HepG2 (cell line): ENCODE results near the gene ADSS1. TPM values are rescaled to one million over a fixed set of nuclear protein-coding genes. Genes with fewer than 3 reads are reported as not detected.
A peak's percentile ranks its signal among the peaks of the same experiment; 100 is the strongest.

Experiments
- AGO2 ChIP-seq: fragments of 200-400 bp; formaldehyde crosslinking; optimal IDR thresholded peaks from 2 replicates; pipeline ENCODE3; 2017; ENCODE audit warnings: mild to moderate bottlenecking, low read depth, low read length, moderate library complexity
- ETS1 ChIP-seq: sonication (generic); formaldehyde crosslinking; IDR thresholded peaks from 2 replicates; pipeline ENCODE4 v1.4.0; 2020; ENCODE audit warnings: missing genetic modification reagents
- HNF1B ChIP-seq: sonication (generic); formaldehyde crosslinking; IDR thresholded peaks from 2 replicates; pipeline ENCODE4 v1.5.1; 2020; ENCODE audit warnings: mild to moderate bottlenecking, moderate library complexity, missing genetic modification reagents
- KDM3A ChIP-seq: IDR thresholded peaks from 2 replicates; pipeline ENCODE4 v1.6.1; 2018; ENCODE audit warnings: low read depth, missing compliant biosample characterization
- KMT2A ChIP-seq: sonication (generic); formaldehyde crosslinking; IDR thresholded peaks from 2 replicates; pipeline ENCODE4 v1.4.0; 2020; ENCODE audit warnings: missing genetic modification reagents
- MED13 ChIP-seq: sonication (generic); formaldehyde crosslinking; IDR thresholded peaks from 2 replicates; pipeline ENCODE4 v1.5.0; 2020; ENCODE audit warnings: missing genetic modification reagents
- NR2C2 ChIP-seq: sonication (generic); formaldehyde crosslinking; IDR thresholded peaks from 2 replicates; pipeline ENCODE4 v1.4.0; 2020; ENCODE audit warnings: missing genetic modification reagents, mild to moderate bottlenecking, moderate library complexity, borderline replicate concordance
- RAD51 ChIP-seq: fragments of 450-650 bp; IDR thresholded peaks from 2 replicates; pipeline ENCODE4 v1.6.1; 2016; ENCODE audit warnings: borderline replicate concordance
- SRY ChIP-seq: sonication (generic); formaldehyde crosslinking; IDR thresholded peaks from 2 replicates; pipeline ENCODE4 v1.8.0; 2022; ENCODE audit warnings: mild to moderate bottlenecking, missing genetic modification reagents
- SUZ12 ChIP-seq: fragments of 150-350 bp; IDR thresholded peaks from 2 replicates; pipeline ENCODE4 v1.6.1; 2014; ENCODE audit warnings: low read depth, low read length
- TEF ChIP-seq: sonication (generic); formaldehyde crosslinking; IDR thresholded peaks from 2 replicates; pipeline ENCODE4 v1.5.0; 2020; ENCODE audit warnings: missing genetic modification reagents
- ZKSCAN5 ChIP-seq: sonication (generic); formaldehyde crosslinking; IDR thresholded peaks from 2 replicates; pipeline ENCODE4 v1.5.1; 2020; ENCODE audit warnings: mild to moderate bottlenecking, missing genetic modification reagents
- ZNF138 ChIP-seq: sonication (generic); formaldehyde crosslinking; IDR thresholded peaks from 2 replicates; pipeline ENCODE4 v1.5.0; 2020; ENCODE audit warnings: mild to moderate bottlenecking, low read depth, missing genetic modification reagents
- ZNF18 ChIP-seq: sonication (generic); formaldehyde crosslinking; IDR thresholded peaks from 2 replicates; pipeline ENCODE4 v1.8.0; 2022; ENCODE audit warnings: mild to moderate bottlenecking, missing genetic modification reagents; ENCODE audit not compliant: insufficient replicate concordance
- ZNF274 ChIP-seq: sonication (generic); formaldehyde crosslinking; IDR thresholded peaks from 2 replicates; pipeline ENCODE4 v1.5.1; 2020; ENCODE audit warnings: mild to moderate bottlenecking, missing genetic modification reagents
- ZNF556 ChIP-seq: sonication (generic); formaldehyde crosslinking; IDR thresholded peaks from 2 replicates; pipeline ENCODE4 v1.4.0; 2020; ENCODE audit warnings: mild to moderate bottlenecking, missing genetic modification reagents, borderline replicate concordance
- ZNF557 ChIP-seq: sonication (generic); formaldehyde crosslinking; IDR thresholded peaks from 2 replicates; pipeline ENCODE4 v1.4.0; 2020; ENCODE audit warnings: missing genetic modification reagents
- ZNF775 ChIP-seq: sonication (generic); formaldehyde crosslinking; IDR thresholded peaks from 2 replicates; pipeline ENCODE4 v1.4.0; 2020; ENCODE audit warnings: missing genetic modification reagents, mild to moderate bottlenecking, moderate library complexity, borderline replicate concordance
- polyA plus RNA-seq, 8 experiments: library from polyadenylated mRNA; depleted of rRNA in 3 of 8; stranded (reverse) in 7 of 8; unstranded in 1 of 8; fragments of >200 nt; fragmentation: Illumina TruSeq in 4 of 8; extraction: Trizol in 4 of 8; gene quantifications; 2 replicates each; pipeline versions ENCODE4 v1.2.1 to v1.2.3, GENCODE V29; 2011 to 2016; ENCODE audit warnings: low read depth in 4 of 8, missing spikeins in 1 of 8, mixed read lengths in 1 of 8; ENCODE audit not compliant: insufficient read depth in 1 of 8
- total RNA-seq, 5 experiments: library from RNA; depleted of rRNA; stranded (reverse); fragments of >200 nt; fragmentation: Illumina TruSeq; extraction: Trizol; gene quantifications; 2 replicates each; pipeline ENCODE4 v1.2.3, GENCODE V29; 2016; ENCODE audit warnings: low read depth in 1 of 5

The ADSS1 gene
- total and polyA plus RNA-seq, 2 of the 13 experiments (the other 11 are each of a cell fraction or from before 2014, with no cell fraction given), result 1.0 to 36.7 TPM

- TF ChIP-seq ZKSCAN5 (CRISPR knock-in tag) (no peak; the same call in 1 of the 2 replicates), ZNF557 (CRISPR knock-in tag) (no peak), TEF (no peak), SUZ12 (no peak), SRY (CRISPR knock-in tag) (peak; percentile 56), MED13 (CRISPR knock-in tag) (no peak), ZNF18 (CRISPR knock-in tag) (peak; percentile 31), ZNF138 (0 out of 2 replicates have a peak, but pooled peaks have one; percentile 18), ETS1 (0 out of 2 replicates have a peak, but pooled peaks have one; percentile 45), HNF1B (peak; percentile 77; the same call in 1 of the 2 replicates), KMT2A (CRISPR knock-in tag) (no peak), AGO2 (peak; percentile 96), ZNF274 (CRISPR knock-in tag) (0 out of 2 replicates have a peak, but pooled peaks have one; percentile 40), ZNF775 (CRISPR knock-in tag) (no peak), RAD51 (no peak), ZNF556 (0 out of 2 replicates have a peak, but pooled peaks have one; percentile 37), KDM3A (CRISPR knock-in tag) (peak; percentile 32; the same call in 1 of the 2 replicates), NR2C2 (CRISPR knock-in tag) (peak; percentile 77)
Observed at GRCh38 chr14:104768437-104769323, 44.7 kb downstream of the ADSS1 start (continued).
